HG03469 (cell line): Measurements from ENCODE around the gene ARID4A.
A peak's percentile ranks its signal among the peaks of the same experiment; 100 is the strongest.
"Not testable (repeated sequence)": the region's sequence is repeated elsewhere in the genome, so short reads cannot be mapped to it uniquely, and the experiment has no call there.

Experiments used
- ATAC-seq: cut with Tn5 transposase; IDR thresholded peaks from one replicate; pipeline ENCODE4 v1.9.1; 2021; ENCODE audit warnings: mild to moderate bottlenecking, moderate library complexity, moderate number of reproducible peaks; ENCODE audit not compliant: unreplicated experiment

Gene ARID4A

GRCh38 chr14:58292187-58292586 is 6.2 kb upstream of the ARID4A start:
- ATAC-seq = no peak

- ATAC-seq = no peak
These were observed 4.2 kb upstream of the ARID4A start for GRCh38 chr14:58294201-58294600.

GRCh38 chr14:58296726-58297125 is 1.6 kb upstream of the ARID4A start:
- ATAC-seq = no peak

GRCh38 chr14:58297412-58297761 is 968 bp upstream of the ARID4A start:
- ATAC-seq = no peak

- ATAC-seq = peak; percentile 83
These were observed 436 bp upstream of the ARID4A start for GRCh38 chr14:58297762-58298476.

- no peak for ATAC-seq
These were observed 1.3 kb downstream of the ARID4A start for GRCh38 chr14:58299401-58300330.

- ATAC-seq = no peak
These were observed 3.1 kb downstream of the ARID4A start for GRCh38 chr14:58301416-58301815.

- no peak for ATAC-seq
These were observed 7.4 kb downstream of the ARID4A start for GRCh38 chr14:58305730-58306129.

- no peak for ATAC-seq
These were observed 9.4 kb downstream of the ARID4A start for GRCh38 chr14:58307597-58308316.

GRCh38 chr14:58309086-58309485 is 10.7 kb downstream of the ARID4A start:
- ATAC-seq = no peak

GRCh38 chr14:58313699-58314098 is 15.3 kb downstream of the ARID4A start:
- no peak for ATAC-seq

- ATAC-seq = no peak
These were observed 17.3 kb downstream of the ARID4A start for GRCh38 chr14:58315606-58316005.

- no peak for ATAC-seq
These were observed 28.7 kb downstream of the ARID4A start for GRCh38 chr14:58327019-58327418.

GRCh38 chr14:58331111-58331510 is 32.8 kb downstream of the ARID4A start:
- ATAC-seq = peak; percentile 84

GRCh38 chr14:58332561-58332960 is 34.2 kb downstream of the ARID4A start:
- ATAC-seq = no peak

- not testable (repeated sequence) for ATAC-seq
These were observed 41.3 kb downstream of the ARID4A start for GRCh38 chr14:58339666-58340065.

GRCh38 chr14:58341152-58341748 is 42.9 kb downstream of the ARID4A start:
- ATAC-seq = no peak

GRCh38 chr14:58343535-58343934 is 45.2 kb downstream of the ARID4A start:
- not testable (repeated sequence) for ATAC-seq

- no peak for ATAC-seq
These were observed 55.4 kb downstream of the ARID4A start for GRCh38 chr14:58353516-58354299.

GRCh38 chr14:58354808-58355207 is 56.5 kb downstream of the ARID4A start:
- no peak for ATAC-seq
